Ovary (tissue), 9 donors: ENCODE data around the gene UQCC2. TPM values are rescaled to one million over a fixed set of nuclear protein-coding genes. Genes with fewer than 3 reads are reported as not detected.

ENCODE experiments used
- DNase-seq, 5 donors: peaks; one replicate each; pipeline ENCODE4 v3.0.0-alpha.2; 2019 to 2020
- H3K27ac ChIP-seq, 2 donors: fragments of 200-600 bp; one replicate each; pipeline versions ENCODE4 v1.5.1 to v1.8.0; 2019 to 2022
- H3K27me3 ChIP-seq: fragments of 200-600 bp; one replicate; pipeline ENCODE4 v1.8.0; 2022
- H3K36me3 ChIP-seq: fragments of 200-600 bp; sonication (generic); one replicate; pipeline ENCODE4 v1.5.1; 2019
- H3K4me1 ChIP-seq: one replicate; pipeline ENCODE4 v1.8.1; 2013; ENCODE audit warnings: mild to moderate bottlenecking, moderate library complexity; ENCODE audit not compliant: insufficient read depth
- H3K4me3 ChIP-seq: fragments of 200-600 bp; sonication (generic); one replicate; pipeline ENCODE4 v1.5.1; 2017
- H3K9me3 ChIP-seq, 2 donors: fragments of 200-600 bp in 1 of 2; sonication (generic) in 1 of 2; one replicate each; pipeline versions ENCODE4 v1.5.1 to v1.8.1; 2013 to 2019; ENCODE audit warnings: mild to moderate bottlenecking in 1 of 2, moderate library complexity in 1 of 2
- CTCF ChIP-seq, 3 donors: fragments of 450-650 bp in 2 of 3; fragments of 200-600 bp in 1 of 3; IDR thresholded peaks; one replicate each; pipeline versions ENCODE4 v1.5.1 to v1.8.0; 2016 to 2022; ENCODE audit warnings: antibody characterized with exemption in 3 of 3, mild to moderate bottlenecking in 1 of 3
- EP300 ChIP-seq: sonication (generic); formaldehyde crosslinking; IDR thresholded peaks from one replicate; pipeline ENCODE4 v1.6.1; 2017; ENCODE audit warnings: antibody characterized with exemption
- POLR2A ChIP-seq: fragments of 450-650 bp; IDR thresholded peaks from one replicate; pipeline ENCODE4 v1.6.1; 2017; ENCODE audit warnings: antibody characterized with exemption, mild to moderate bottlenecking, moderate library complexity
- WGBS, 3 donors: extraction: QIAGEN DNeasy Blood & Tissue Kit in 1 of 3; methylation state at CpG; one replicate each; pipeline versions ENCODE4 v1.1.5 to v1.1.7; 2013 to 2017; 5-methylcytosine and 5-hydroxymethylcytosine counted together
- intact Hi-C, 4 donors: fragments of 100-400 bp; cut with DNase I; formaldehyde crosslinking; loops; one replicate each; pipeline versions ENCODE4 v1.11.0 to v1.15.1; 2022 to 2023
- polyA plus RNA-seq, 2 donors: library from polyadenylated mRNA; stranded (reverse); fragments of 200-250 nt in 1 of 2; fragments of 350-450 nt in 1 of 2; fragmentation: Illumina TruSeq in 1 of 2; extraction: RNeasy Lipid Tissue Mini Kit (QIAGEN cat#74804) in 1 of 2; gene quantifications; one replicate each; pipeline ENCODE4 v1.2.3, GENCODE V29; 2013 to 2014
- total RNA-seq, 7 donors: library from RNA; depleted of rRNA in 2 of 7; stranded (reverse); fragments of >200 nt in 2 of 7; fragmentation: NEBNext Ultra II Directional in 3 of 7; extraction: Animal tissue kit (Norgen Biotek cat#: 25700) in 3 of 7; gene quantifications; one replicate each; pipeline versions ENCODE4 v1.1.0 to v1.2.4, GENCODE V29; 2016 to 2023
- donor health status: DM: no; HTN: no; CAD: no; lungs with moderate emphysema.
- donor health status: DM: no; HTN: no; CAD: no.
- donor health status: Bipolar disorder and iron deficiency.
- donor health status: DM: yes; HTN: yes; CAD: no.
- donor health status: DM: no; HTN: no; CAD: no.
- donor health status: DM: yes; HTN: yes; CAD: no.

UQCC2 gene
- total and polyA plus RNA-seq, 9 donors, result 9.1 to 65.2 (median 38.0) TPM

- 86 to 88% (median 86%) methylated on average over 9 to 10 of the region's 10 CpGs for WGBS, 3 donors
- H3K4me3 ChIP-seq, result no peak overlapping the region
- no peak for DNase-seq
- no peak for TF ChIP-seq POLR2A
- no peak for TF ChIP-seq CTCF (IDR thresholded peaks at IDR 0.05)
- TF ChIP-seq EP300, result no peak
- no peak overlapping the region for H3K27ac ChIP-seq
- H3K36me3 ChIP-seq, result no peaks in the 10 kb centered on the region
- no peaks in the 10 kb centered on the region for H3K9me3 ChIP-seq
- H3K4me1 ChIP-seq, result peaks cover 5% of the 10 kb centered on the region
- no peaks in the 10 kb centered on the region for H3K27me3 ChIP-seq
- intact Hi-C loops, result loop anchor here in 2 of 4 donors (10.0 kb wide), 1 partner anchor 105 kb away; the partner anchor contains the start of gene BAK1 (in 2 of the 2)
Observed at GRCh38 chr6:33689879-33690278, 21.6 kb downstream of the UQCC2 start.

- WGBS, 3 donors, result 81 to 87% (median 87%) methylated on average over 12 of the region's 12 CpGs
Observed at GRCh38 chr6:33689148-33689494, 22.4 kb downstream of the UQCC2 start.

GRCh38 chr6:33688451-33689147 is 22.9 kb downstream of the UQCC2 start:
- Histone ChIP-seq H3K27ac (no peak overlapping the region), H3K4me3 (no peak overlapping the region), H3K36me3 (no peaks in the 10 kb centered on the region), H3K4me1 (peaks cover 6% of the 10 kb centered on the region), H3K9me3 (no peaks in the 10 kb centered on the region), H3K27me3 (no peaks in the 10 kb centered on the region)
- TF ChIP-seq POLR2A, result no peak
- no peak for TF ChIP-seq CTCF (IDR thresholded peaks at IDR 0.05)
- no peak for TF ChIP-seq EP300
- 89 to 91% (median 91%) methylated on average over 25 of the region's 25 CpGs for WGBS, 3 donors
- intact Hi-C loops, result no loop called here
- DNase-seq, result no peak

More at GRCh38 chr6:33689148-33689494, 22.4 kb downstream of the UQCC2 start:
- H3K9me3 ChIP-seq, result no peaks in the 10 kb centered on the region
- H3K36me3 ChIP-seq, result no peaks in the 10 kb centered on the region
- no peak overlapping the region for H3K27ac ChIP-seq
- no peak for TF ChIP-seq EP300
- TF ChIP-seq CTCF (IDR thresholded peaks at IDR 0.05), result no peak
- no peak for TF ChIP-seq POLR2A
- H3K4me1 ChIP-seq, result peaks cover 5% of the 10 kb centered on the region
- H3K27me3 ChIP-seq, result no peaks in the 10 kb centered on the region
- intact Hi-C loops, result no loop called here
- H3K4me3 ChIP-seq, result no peak overlapping the region
- DNase-seq, result no peak

- 87 to 93% (median 92%) methylated on average over 12 to 20 of the region's 20 CpGs for WGBS, 3 donors
- no peak for DNase-seq
- intact Hi-C loops, result no loop called here
- Histone ChIP-seq H3K4me3 (no peak overlapping the region), H3K27me3 (no peaks in the 10 kb centered on the region), H3K36me3 (no peaks in the 10 kb centered on the region), H3K27ac (no peak overlapping the region), H3K4me1 (peaks cover 9% of the 10 kb centered on the region), H3K9me3 (no peaks in the 10 kb centered on the region)
- TF ChIP-seq POLR2A (no peak), CTCF (IDR thresholded peaks at IDR 0.05) (no peak), EP300 (no peak)
Observed at GRCh38 chr6:33688006-33688405, 23.5 kb downstream of the UQCC2 start.
